Measurements from ENCODE around the gene ADCY1. TPM values are rescaled to one million over a fixed set of nuclear protein-coding genes. Genes with fewer than 3 reads are reported as not detected.

The ADCY1 gene
- total and polyA plus RNA-seq, 2 donors (not counting 3 experiments of a cell fraction or from before 2014, with no cell fraction given): 0.52 to 1.6 TPM

DNA sequence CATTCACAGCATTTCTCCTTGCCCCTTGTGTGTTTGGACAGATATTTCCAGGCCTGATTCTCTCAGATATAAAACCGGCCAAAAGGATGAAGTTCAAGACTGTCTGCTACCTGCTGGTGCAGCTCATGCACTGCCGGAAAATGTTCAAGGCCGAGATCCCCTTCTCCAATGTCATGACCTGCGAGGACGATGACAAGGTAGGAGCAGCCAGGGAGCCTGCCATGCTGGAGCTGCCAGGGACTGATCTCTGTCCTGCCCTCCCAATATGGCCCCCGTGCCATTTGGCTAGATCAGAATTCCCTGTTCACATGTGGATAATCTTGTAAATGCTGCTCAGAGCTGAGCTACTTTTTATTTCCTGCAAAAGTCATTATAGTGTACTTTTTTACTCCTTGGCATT, 87.8 kb downstream of the ADCY1 start:
- H3K4me3 ChIP-seq (replicated peaks in 1 of 3; ENCODE audit: insufficient read depth in 1 of 3, low read depth in 1 of 3, low read length in 3 of 3): no peak overlapping the region
- no TSS peak for BruUV-seq (replicated peaks)
- CTCF ChIA-PET: interaction anchor here (4.6 kb wide), 1 partner anchor 193 kb away, joined by 160 read pairs; no protein-coding TSS in a partner anchor
- no peak for FAIRE-seq
- H3K36me3 ChIP-seq (ENCODE audit: control insufficient read depth in 2 of 2, extremely low read depth in 1 of 2, insufficient read depth in 2 of 2, low read length in 2 of 2): no peaks in the 10 kb centered on the region
- no peaks in the 10 kb centered on the region for H3K9me1 ChIP-seq (replicated peaks; ENCODE audit: control insufficient read depth, extremely low read depth, insufficient read depth, low read length)
- TF ChIP-seq FOS (IDR thresholded peaks at IDR 0.05; ENCODE audit: borderline replicate concordance, insufficient read depth, low read length) (no peak), JUN (IDR thresholded peaks at IDR 0.05; ENCODE audit: borderline replicate concordance, insufficient read depth, insufficient read length, low read depth) (no peak), GATA2 (IDR thresholded peaks at IDR 0.05; ENCODE audit: insufficient read depth, insufficient read length, low read depth, low read length) (no peak), EZH2 (IDR thresholded peaks at IDR 0.05; ENCODE audit: borderline replicate concordance, low read depth, low read length, severe bottlenecking) (no peak), MYC (IDR thresholded peaks at IDR 0.05; ENCODE audit: low read depth, low read length) (no peak), POLR2AphosphoS5 (IDR thresholded peaks at IDR 0.05; ENCODE audit: insufficient read depth, low read depth, low read length) (no peak), MAX (IDR thresholded peaks at IDR 0.05; ENCODE audit: insufficient read depth, insufficient read length) (no peak), POLR2A (IDR thresholded peaks at IDR 0.05; ENCODE audit: low read depth, low read length) (no peak)
- TF ChIP-seq, protein P1, sequence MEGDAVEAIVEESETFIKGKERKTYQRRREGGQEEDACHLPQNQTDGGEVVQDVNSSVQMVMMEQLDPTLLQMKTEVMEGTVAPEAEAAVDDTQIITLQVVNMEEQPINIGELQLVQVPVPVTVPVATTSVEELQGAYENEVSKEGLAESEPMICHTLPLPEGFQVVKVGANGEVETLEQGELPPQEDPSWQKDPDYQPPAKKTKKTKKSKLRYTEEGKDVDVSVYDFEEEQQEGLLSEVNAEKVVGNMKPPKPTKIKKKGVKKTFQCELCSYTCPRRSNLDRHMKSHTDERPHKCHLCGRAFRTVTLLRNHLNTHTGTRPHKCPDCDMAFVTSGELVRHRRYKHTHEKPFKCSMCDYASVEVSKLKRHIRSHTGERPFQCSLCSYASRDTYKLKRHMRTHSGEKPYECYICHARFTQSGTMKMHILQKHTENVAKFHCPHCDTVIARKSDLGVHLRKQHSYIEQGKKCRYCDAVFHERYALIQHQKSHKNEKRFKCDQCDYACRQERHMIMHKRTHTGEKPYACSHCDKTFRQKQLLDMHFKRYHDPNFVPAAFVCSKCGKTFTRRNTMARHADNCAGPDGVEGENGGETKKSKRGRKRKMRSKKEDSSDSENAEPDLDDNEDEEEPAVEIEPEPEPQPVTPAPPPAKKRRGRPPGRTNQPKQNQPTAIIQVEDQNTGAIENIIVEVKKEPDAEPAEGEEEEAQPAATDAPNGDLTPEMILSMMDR (IDR thresholded peaks at IDR 0.05; ENCODE audit: extremely low read depth in 1 of 2, insufficient read depth in 1 of 2, low read depth in 1 of 2, low read length in 2 of 2): no peak
- no peak overlapping the region for H3K27ac ChIP-seq (ENCODE audit: insufficient read depth, low read depth, low read length)
- H2AFZ ChIP-seq (ENCODE audit: low read depth, low read length): no peak overlapping the region
- H4K20me1 ChIP-seq (replicated peaks; ENCODE audit: control insufficient read depth, extremely low read depth, insufficient read depth, low read length): no peaks in the 10 kb centered on the region
- H3K4me1 ChIP-seq (ENCODE audit: control insufficient read depth, extremely low read depth, insufficient read depth, low read length): no peaks in the 10 kb centered on the region
- intact Hi-C loops (cut with micrococcal nuclease) (no loop called here), dilution Hi-C loops (cut with MboI; ENCODE audit: extremely low pct_ligation_motif_present, low sequenced_read_pairs) (no loop called here)
- H3K79me2 ChIP-seq (ENCODE audit: control insufficient read depth, insufficient read depth, low read length): no peaks in the 10 kb centered on the region
- POLR2A ChIA-PET: no interaction called here
- DNase-seq (ENCODE audit: low read depth, low spot score): no peak
- no peak overlapping the region for H3K4me2 ChIP-seq (ENCODE audit: insufficient read depth, low read length)
- H3K27me3 ChIP-seq (ENCODE audit: control insufficient read depth in 2 of 2, insufficient read depth in 2 of 2, low read length in 2 of 2): no peaks in the 10 kb centered on the region
- H3K9me3 ChIP-seq (replicated peaks; ENCODE audit: control insufficient read depth, insufficient read depth, low read length): no peaks in the 10 kb centered on the region
- H3K9ac ChIP-seq (replicated peaks; ENCODE audit: extremely low read depth, insufficient read depth, low read length): no peak overlapping the region

Measured in endothelial cell of umbilical vein (primary cell).